ENCODE measurements around the gene FBXO11. TPM values are rescaled to one million over a fixed set of nuclear protein-coding genes. Genes with fewer than 3 reads are reported as not detected.
"Not testable (repeated sequence)": the region's sequence is repeated elsewhere in the genome, so short reads cannot be mapped to it uniquely, and the experiment has no call there.

FBXO11 gene
- total RNA-seq: 212 TPM

GRCh38 chr2:47906157-47907038 is at the start of gene FBXO11:
Gene FBXO11 (minus strand): TSS chr2:47906498. CDS start chr2:47905720, 778 bp downstream.
- FAIRE-seq (no peak), DNase-seq (ENCODE audit: low spot score in 2 of 2) (peak; percentile 79 to 85)

- DNase-seq (ENCODE audit: low spot score in 2 of 2) (no peak), FAIRE-seq (no peak)
Observed at GRCh38 chr2:47950340-47951301, 44.3 kb upstream of the FBXO11 start.

DNA sequence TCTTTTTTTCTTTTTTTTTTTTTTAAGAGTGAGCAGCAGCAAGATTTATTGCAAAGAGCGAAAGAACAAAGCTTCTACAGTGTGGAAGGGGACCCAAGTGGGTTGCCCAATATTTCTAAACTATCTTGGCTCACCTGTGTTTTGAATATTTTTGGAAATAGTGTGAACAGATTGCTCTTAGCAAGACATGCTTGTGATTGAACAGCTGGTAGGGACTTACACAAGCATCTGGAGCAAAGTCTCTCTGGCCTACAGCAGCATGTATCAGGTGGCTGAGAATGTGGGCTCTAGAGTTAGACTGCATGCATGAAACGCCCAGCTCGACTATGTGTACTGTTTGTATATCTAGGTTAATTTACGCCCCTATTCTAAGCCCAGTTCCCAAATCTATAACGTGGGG is 40.3 kb upstream of the FBXO11 start:
- no peak for DNase-seq (ENCODE audit: low spot score in 2 of 2)
- FAIRE-seq: no peak

- FAIRE-seq: no peak
- DNase-seq (ENCODE audit: low spot score in 2 of 2): no peak
Observed at GRCh38 chr2:47945046-47945781, 38.9 kb upstream of the FBXO11 start.

- FAIRE-seq (no peak), DNase-seq (ENCODE audit: low spot score in 2 of 2) (no peak)
Observed at GRCh38 chr2:47941936-47942335, 35.6 kb upstream of the FBXO11 start.

GRCh38 chr2:47937677-47938076 is 31.4 kb upstream of the FBXO11 start:
- no peak for DNase-seq (ENCODE audit: low spot score in 2 of 2)
- FAIRE-seq: no peak

GRCh38 chr2:47935071-47935470 is 28.8 kb upstream of the FBXO11 start:
- DNase-seq (ENCODE audit: low spot score in 2 of 2) (no peak), FAIRE-seq (no peak)

GRCh38 chr2:47918043-47918442 is 11.7 kb upstream of the FBXO11 start:
- DNase-seq (ENCODE audit: low spot score in 2 of 2): no peak
- FAIRE-seq: no peak

GRCh38 chr2:47917276-47917961 is 11.1 kb upstream of the FBXO11 start:
- no peak for FAIRE-seq
- no peak for DNase-seq (ENCODE audit: low spot score in 2 of 2)

GRCh38 chr2:47916412-47916811 is 10.1 kb upstream of the FBXO11 start:
- FAIRE-seq: no peak

DNA sequence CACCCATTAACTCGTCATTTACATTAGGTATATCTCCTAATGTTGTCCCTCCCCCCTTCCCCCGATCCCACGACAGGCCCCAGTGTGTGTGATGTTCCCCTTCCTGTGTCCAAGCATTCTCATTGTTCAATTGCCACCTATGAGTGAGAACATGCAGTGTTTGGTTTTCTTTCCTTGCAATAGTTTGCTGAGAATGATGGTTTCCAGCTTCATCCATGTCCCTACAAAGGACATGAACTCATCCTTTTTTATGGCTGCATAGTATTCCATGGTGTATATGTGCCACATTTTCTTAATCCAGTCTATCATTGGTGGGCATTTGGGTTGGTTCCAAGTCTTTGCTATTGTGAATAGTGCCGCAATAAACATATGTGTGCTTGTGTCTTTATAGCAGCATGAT is 4.4 kb upstream of the FBXO11 start:
- not testable (repeated sequence) for DNase-seq (ENCODE audit: low spot score in 2 of 2); FAIRE-seq

More at GRCh38 chr2:47916412-47916811, 10.1 kb upstream of the FBXO11 start:
- no peak for DNase-seq (ENCODE audit: low spot score in 2 of 2)

DNA sequence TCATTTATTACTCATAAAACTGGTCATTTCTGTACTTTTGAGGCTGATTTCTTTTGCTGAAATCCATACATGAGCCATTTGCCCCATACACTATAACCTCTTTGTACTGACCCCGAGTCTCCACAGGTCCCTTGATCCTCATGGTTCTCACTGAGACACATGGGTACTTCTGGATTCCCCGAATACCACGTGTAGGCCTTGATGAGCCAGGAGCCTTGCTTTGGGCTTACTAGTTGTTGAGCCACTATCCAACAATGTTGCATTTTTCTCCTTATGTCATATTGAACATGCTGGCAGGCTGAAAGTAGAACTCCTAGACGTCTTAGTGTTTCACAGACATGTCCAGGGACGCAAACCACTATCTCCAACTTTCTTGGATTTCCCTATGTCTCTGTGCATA is 2.4 kb upstream of the FBXO11 start:
- DNase-seq (ENCODE audit: low spot score in 2 of 2) (no peak), FAIRE-seq (no peak)

- DNase-seq (ENCODE audit: low spot score in 2 of 2): no peak
- FAIRE-seq: no peak
Observed at GRCh38 chr2:47907039-47907781, 912 bp upstream of the FBXO11 start.

- FAIRE-seq (no peak), DNase-seq (ENCODE audit: low spot score in 2 of 2) (peak; percentile 36 to 60)
Observed at GRCh38 chr2:47905386-47906156, 727 bp downstream of the FBXO11 start.

DNA sequence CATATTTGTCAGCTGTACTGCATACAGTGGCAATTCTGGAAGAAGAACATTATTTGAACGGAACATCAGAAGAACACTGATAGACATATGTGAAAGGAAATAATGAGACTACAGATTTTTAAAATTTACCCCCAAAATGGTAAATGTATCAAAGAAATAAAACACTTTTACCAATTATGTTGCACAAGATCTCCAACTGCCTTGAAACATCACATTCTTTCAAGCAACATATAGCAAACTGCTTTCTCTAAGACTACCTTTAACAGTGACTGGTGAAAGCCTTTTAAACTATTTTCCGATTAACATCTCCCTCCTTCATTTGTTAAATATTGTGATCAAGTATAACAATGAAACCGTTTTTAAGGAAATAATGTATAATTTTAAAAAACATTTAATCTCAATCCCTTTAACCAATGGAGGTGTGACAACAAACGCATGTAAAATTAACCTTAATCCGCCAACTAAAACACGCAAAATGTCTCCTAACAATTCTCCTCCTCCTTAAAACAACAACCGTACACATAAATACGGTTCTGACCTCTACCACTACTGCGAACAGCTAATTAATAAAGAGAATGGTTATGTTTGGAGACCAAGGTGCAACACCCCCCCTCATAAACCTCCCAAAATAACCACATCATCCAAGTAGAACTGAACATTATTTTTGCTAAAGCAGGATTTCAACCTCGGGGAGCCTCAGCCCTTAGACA is 2.4 kb downstream of the FBXO11 start:
- FAIRE-seq (no peak), DNase-seq (ENCODE audit: low spot score in 2 of 2) (peak in 1 of 2 donors; percentile 14)

DNA sequence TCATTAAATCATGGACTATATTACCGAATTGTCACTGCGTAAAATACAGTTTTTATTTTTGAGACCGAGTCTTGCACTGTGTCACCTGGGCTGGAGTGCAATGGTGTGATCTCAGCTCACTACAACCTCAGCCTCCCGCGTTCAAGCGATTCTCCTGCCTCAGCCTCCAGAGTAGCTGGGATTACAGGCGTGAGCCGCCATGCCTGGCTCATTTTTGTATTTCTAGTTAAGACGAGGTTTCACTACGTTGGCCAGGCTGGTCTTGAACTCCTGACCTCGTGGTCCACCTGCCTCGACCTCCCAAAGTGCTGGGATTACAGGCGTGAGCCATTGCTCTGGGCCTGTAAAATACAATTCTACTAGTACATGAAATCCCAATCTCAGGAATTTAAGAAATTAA is 4.4 kb downstream of the FBXO11 start:
- DNase-seq (ENCODE audit: low spot score in 2 of 2); FAIRE-seq: not testable (repeated sequence)

- no peak for FAIRE-seq
Observed at GRCh38 chr2:47900857-47901256, 5.4 kb downstream of the FBXO11 start.

More at GRCh38 chr2:47900857-47901256, 5.4 kb downstream of the FBXO11 start:
- no peak for DNase-seq (ENCODE audit: low spot score in 2 of 2)

All from frontal cortex (tissue), 4 donors.